GM18951 (cell line): ENCODE results near the gene ATOX1.
"Not testable (repeated sequence)": the region's sequence is repeated elsewhere in the genome, so short reads cannot be mapped to it uniquely, and the experiment has no call there.

Source experiments
- POLR2A ChIP-seq: IDR thresholded peaks from 4 replicates; pipeline ENCODE4 v1.6.1; 2011; ENCODE audit warnings: mild to moderate bottlenecking; ENCODE audit not compliant: insufficient read length, insufficient read depth; ENCODE audit errors: extremely low read depth
- in situ Hi-C: fragments of 300-500 bp; cut with MboI; formaldehyde crosslinking; loops from one replicate; pipeline ENCODE4 v1.12.0; 2022; ENCODE audit warnings: low sequenced_read_pairs, mixed read lengths, inconsistent platforms; ENCODE audit not compliant: unreplicated experiment

Gene ATOX1

DNA sequence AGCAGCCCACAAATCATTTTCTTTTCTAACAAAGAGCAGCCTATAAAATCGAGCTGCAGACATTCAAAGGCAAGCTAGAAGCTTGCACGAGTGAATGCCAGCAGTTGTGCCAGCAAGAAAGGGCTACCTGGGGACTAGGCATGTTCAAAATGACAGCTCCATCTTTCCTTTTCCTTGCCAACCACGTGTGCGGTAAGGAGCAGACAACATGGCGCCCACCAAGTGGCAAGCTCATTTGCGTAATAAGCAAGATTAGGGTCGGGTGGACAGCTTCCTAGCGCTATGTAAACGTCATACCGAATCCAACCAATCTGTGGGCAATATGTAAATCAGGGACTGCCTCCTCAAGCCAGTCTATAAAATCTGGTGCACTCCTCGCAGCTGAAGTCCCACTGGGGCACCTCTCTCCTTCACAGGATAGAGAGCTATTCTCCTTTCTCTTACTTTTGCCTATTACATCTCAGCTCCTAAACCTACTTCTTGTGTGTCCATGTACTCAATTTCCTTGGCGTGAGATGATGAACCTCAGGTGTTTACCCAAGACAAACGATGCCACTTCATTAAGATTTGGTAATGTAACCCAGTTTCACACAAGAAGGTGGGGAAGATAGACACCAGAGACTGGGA is 49.2 kb downstream of the ATOX1 start:
- in situ Hi-C loops, result no loop called here
- TF ChIP-seq POLR2A, result no peak

DNA sequence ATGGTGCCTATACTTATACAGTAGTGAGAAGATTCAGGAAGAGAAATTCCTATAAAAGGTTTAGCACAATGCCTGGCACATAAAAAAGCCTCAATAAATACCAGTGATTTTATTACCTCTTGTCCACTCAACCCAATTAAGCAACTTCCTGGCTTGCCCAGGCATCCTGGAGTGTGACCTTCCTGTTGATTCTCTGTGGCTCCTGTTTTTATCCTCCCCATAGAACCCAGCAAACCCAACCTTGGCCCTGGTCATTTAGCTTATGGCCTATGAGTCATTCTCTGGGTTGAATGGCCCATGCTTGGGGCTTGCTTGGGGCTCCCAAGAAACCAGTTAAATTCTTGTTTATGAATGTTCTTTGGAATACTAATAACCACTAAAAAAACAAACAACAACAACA is 50.3 kb downstream of the ATOX1 start:
- TF ChIP-seq POLR2A, result no peak
- in situ Hi-C loops, result no loop called here

DNA sequence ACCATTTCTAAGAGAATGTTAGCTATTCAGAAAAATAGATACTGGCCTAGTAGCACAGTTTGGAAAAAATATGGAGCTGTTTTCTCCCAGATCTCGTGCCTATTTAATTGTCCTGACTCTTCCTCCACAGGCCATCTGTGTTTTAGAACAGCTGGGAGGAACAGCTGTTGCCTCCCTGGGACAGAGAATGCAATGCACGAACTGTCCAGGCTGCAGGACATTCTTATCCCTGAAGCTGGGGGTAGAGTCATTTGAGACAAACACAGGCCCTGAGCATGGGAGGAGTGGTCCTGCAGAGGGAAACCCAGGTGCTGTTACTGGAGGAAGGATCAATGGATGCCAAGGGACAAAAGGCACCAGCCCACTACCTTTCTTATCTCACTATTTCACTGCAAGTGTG is 50.9 kb downstream of the ATOX1 start:
- in situ Hi-C loops, result no loop called here
- no peak for TF ChIP-seq POLR2A

DNA sequence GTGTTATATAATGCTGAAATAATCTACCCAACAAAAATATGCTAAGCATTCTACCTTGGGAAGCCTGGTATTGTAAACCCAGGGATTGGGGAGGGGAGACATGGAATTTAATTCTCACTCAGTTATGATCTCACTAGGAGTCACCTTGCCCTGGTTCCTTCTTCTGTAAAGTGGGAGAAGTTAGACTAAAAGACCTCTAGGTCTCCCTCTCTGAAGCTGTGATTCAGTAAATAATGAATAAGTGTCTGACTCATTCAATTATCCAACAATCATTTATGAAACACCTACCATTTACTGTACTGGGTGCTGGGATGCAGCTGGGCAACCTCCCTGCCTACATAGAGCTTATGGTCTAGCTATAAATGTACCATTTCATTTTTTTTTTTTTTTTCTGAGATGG is 51.5 kb downstream of the ATOX1 start:
- TF ChIP-seq POLR2A, result no peak
- in situ Hi-C loops, result no loop called here

DNA sequence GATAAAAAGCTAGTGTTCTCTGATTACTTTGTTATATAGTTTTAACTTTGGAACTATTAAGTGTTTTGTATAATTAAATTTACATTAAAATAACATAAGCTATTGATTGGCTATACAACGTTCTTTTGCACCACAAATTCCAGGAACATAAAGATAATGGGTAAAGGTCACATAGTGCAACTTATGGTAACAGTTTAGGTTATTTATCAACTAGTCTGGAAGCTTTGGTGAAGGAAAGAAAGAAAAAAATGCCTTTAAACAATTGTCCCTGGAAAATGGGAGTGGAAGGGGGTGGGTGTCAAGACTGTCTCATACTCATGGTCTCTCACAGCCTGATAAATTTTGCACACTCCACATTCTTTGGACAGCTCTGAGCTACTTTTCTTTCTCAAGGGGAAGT is 54.7 kb downstream of the ATOX1 start:
- no peak for TF ChIP-seq POLR2A
- in situ Hi-C loops, result no loop called here

DNA sequence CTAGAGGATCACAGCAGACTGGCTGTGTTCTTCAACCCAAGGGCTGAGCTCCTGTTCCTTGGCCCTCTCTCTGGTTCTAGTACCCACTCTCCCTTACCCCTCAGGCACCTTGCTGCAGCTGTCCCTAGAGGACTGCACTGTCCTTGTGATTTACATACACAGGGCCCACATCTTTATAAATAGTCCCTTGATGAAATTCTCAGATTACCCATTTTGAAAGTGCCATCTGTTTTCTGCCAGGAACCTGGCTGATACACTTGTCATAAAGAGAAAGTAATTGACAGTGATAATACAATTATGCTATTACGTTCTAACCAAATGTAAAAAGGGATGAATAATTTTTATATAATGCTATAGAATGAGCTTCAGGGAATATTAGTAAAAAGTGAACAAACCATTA is 55.2 kb downstream of the ATOX1 start:
- in situ Hi-C loops, result no loop called here
- TF ChIP-seq POLR2A, result no peak

DNA sequence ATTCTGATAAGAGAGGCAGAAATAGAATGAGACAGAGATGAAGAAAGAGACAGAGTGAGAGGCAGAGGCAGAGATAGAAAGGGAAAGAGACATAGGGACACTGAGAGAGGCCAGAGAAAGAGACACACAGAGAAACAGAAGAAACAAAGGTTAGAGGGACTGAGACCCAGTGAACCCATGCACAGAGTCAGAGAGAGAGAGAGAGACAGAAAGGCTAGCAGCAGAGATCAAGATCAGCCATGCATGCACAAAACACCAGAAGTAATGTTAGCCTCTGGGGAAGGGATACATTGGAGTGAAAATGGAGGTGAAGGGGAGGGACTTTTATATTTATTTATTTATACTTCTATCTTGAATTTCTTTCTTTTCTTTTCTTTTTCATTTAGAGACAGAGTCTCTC is 57.6 kb downstream of the ATOX1 start:
- no peak for TF ChIP-seq POLR2A

DNA sequence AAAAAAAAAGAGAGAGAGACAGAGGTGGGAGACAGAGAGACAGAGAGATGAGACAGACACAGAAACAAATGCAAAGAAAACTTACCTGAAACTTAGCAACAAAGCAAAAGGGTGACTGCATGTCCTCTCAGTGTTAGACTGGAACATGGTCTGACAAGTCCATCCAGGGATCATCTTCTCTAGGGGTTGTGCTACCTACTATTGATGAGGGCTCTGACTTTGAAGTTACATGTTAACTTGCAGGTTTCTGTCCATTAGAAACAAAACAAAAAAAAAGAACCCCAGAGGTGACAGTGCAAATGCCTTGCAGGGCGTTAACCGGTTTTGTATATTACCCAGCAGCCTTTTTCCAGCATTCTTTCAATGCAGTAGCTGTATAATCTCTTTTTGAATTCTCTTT is 58.1 kb downstream of the ATOX1 start:
- TF ChIP-seq POLR2A, result no peak
- in situ Hi-C loops, result no loop called here

More for the DNA sequence above, 57.6 kb downstream of the ATOX1 start:
- in situ Hi-C loops, result no loop called here

DNA sequence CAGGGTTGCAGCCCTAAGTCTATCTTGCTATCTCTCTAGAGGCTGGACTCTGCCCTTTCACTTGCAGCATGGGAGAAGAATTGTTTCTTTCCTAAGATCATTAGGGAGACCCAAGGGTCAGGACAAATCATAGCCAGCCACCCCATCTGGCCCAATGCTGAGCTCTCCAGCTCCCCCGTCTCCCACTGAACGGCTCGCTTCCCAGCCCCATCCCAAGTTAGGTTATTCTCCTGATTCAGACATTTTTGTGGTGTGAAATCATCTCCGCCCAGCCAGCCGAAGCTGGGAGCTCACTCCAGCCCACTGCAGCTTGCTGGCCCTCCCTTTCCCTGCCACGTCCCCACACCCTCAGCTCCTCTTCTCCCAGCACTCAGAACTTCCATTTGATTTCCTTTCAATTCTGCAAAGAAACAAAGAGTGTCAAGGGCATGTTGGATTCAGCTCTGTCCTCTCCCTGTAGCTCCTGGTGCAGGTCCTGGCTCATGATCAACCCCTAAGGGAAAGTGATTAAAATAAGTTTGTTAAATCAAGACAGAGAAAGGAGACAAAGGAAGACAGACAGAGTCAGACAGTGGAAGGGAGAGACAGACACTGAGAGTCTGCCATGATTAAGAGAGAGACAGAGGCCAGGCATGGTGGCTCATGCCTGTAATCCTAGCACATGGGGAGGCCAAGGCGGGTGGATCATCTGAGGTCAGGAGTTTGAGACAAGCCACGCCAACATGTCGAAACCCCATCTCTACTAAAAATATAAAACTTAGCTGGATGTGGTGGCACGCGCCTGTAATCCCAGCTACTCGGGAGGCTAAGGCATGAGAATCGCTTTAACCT is 59.1 kb downstream of the ATOX1 start:
- in situ Hi-C loops, result no loop called here
- TF ChIP-seq POLR2A, result no peak

DNA sequence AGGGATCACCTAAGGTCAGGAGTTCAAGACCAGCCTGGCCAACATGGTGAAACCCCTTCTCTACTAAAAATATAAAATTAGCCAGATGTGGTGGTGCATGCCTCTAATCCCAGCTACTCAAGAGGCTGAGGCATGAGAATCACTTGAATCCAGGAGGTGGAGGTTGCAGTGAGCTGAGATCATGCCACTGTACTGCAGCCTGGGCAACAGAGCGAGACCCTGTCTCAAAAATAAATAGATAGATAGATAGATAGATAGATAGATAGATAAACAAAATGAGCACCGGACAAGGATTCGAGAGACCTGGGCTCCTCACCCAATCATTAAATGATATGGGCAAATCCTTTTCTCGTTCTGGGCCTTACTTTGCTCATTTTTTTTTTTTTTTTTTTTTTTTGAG is 60.4 kb downstream of the ATOX1 start:
- in situ Hi-C loops, result not testable (repeated sequence)

DNA sequence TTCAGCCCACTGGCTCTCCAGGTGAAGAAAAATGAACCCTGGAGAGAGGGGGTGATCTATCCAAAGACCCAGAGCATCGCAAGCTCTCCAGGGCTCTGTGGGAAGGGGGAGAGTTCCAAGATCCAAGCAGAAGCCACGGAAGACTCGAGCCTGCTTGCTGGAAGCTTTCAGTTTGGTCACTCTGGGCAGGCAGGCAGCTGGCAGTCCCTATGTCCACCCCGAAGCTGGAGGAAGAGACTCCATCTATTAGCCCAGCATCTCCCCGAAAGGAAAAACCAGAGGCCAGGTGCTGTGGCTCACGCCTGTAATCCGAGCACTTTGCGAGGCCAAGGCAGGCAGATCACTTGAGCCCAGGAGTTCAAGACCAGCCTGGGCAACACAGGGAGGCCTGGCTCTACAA is 61.0 kb downstream of the ATOX1 start:
- in situ Hi-C loops, result no loop called here
- TF ChIP-seq POLR2A, result no peak

DNA sequence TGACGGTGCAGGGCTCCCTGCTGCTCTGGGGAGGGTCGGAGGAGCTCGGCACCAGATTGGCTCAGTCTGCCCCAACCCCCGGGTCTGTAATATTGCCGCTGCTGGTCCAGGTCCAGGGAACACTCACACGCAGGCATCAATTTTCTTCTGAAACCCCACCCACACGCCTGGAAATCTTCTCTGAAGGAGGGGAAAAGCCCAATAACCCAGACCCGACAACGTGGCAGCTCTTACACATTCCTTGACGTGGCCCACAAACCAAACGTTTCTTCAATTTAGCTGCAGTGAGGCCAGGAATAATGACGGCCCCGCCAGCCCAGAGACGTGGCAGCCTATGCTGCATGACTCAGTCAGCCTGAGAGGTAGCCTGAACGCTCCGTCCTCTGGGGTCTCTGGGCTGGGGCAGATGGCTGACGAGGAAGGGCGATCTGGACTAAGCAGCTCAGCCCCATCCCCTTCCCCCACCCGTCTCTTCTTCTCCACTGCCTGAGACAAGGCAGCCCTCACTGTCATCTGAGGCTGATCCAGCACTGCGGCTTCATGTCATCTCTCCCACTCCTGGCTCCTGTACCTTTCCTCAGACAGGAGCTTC is 61.9 kb downstream of the ATOX1 start:
- no peak for TF ChIP-seq POLR2A
- in situ Hi-C loops, result no loop called here

DNA sequence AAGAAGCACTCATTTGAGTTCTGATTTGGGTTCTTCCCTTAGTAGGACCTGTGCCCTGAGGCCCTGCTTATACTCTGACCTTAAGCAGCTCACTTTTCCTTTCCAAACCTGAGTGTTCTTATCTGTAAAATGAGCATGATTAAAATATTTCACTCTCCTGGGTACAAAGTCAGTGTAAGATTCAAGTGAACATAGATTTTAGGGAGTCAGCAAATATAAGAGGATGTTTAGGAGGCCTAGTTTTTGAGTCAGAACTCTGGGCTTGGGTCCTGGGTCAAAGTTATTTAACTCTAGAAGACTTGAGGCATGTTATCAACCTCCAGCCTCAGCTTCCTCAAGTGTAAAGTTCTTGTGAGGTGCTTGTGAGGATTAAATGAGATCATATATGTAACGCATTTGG is 63.0 kb downstream of the ATOX1 start:
- no peak for TF ChIP-seq POLR2A
- in situ Hi-C loops, result no loop called here

DNA sequence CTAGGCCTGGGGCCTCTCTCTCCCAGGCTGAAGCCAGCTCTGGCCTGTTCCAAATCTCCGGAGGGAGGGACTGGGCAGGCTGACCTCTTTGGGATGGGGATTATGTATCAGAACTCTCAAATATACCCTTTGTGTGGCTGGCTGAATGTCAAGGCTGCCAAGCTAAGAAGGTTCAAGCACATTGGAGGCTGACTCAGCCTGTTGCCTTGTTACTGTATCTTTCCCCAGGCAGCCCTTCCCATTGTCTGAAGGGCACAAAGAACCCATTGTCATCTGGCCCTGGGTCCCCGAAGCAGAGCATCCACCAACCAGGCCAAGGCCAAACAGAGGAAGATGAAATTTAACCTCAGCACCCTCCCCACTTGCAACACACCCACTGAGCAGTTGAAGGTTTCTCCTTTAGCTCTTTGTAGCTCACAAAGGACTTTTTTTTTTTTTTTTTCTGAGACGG is 64.4 kb downstream of the ATOX1 start:
- TF ChIP-seq POLR2A, result no peak
- in situ Hi-C loops, result no loop called here
